GM12878 (cell line): ENCODE measurements around the gene SLC38A1. TPM values are rescaled to one million over a fixed set of nuclear protein-coding genes. Genes with fewer than 3 reads are reported as not detected.

Experiments
- ATAC-seq: fragments of 200-7000 bp; cut with Tn5 transposase; 3 replicates; pipeline ENCODE4 v1.9.1; 2020; ENCODE audit warnings: mild to moderate bottlenecking, moderate library complexity
- BruUV-seq: library from RNA; stranded (reverse); fragments of 400-500 nt; replicated peaks from 2 replicates; lab custom pipeline; 2021; lab: Mats Ljungman, UMichigan
- CTCF ChIA-PET: fragments of 300-600 bp; sonication (Branson Sonifier 250); formaldehyde crosslinking; extraction: SDS; loops from one replicate; lab custom pipeline; 2021; ENCODE audit warnings: inconsistent platforms; lab: Yijun Ruan, JAX
- POLR2A ChIA-PET: fragments of 350-600 bp; formaldehyde crosslinking; extraction: SDS; loops from one replicate; lab custom pipeline; 2021; ENCODE audit warnings: inconsistent platforms; lab: Charles Lee
- RAD21 ChIA-PET: fragments of 300-600 bp; sonication (Branson Sonifier 250); formaldehyde crosslinking; loops from one replicate; lab custom pipeline; 2023; ENCODE audit warnings: antibody characterized with exemption; ENCODE audit not compliant: unreplicated experiment; lab: Charles Lee
- SMC1A ChIA-PET: fragments of 300-600 bp; sonication (Branson Sonifier 250); formaldehyde crosslinking; loops from one replicate; lab custom pipeline; 2023; ENCODE audit not compliant: unreplicated experiment, uncharacterized antibody; lab: Charles Lee
- DNase-seq: peaks from one replicate; pipeline ENCODE4 v3.0.0-alpha.2; 2011; ENCODE audit warnings: low read depth, low spot score
- FAIRE-seq: peaks from 3 replicates; lab custom pipeline; 2011; peaks lifted over from hg19 to GRCh38; lab: Jason Lieb, UNC
- H2AFZ ChIP-seq: 2 replicates; pipeline ENCODE4 v1.6.0; 2011; ENCODE audit warnings: low read depth, low read length, control low read depth; ENCODE audit not compliant: control insufficient read depth
- H3K27ac ChIP-seq: 2 replicates; pipeline ENCODE4 v1.5.1; 2011; ENCODE audit warnings: control low read depth; ENCODE audit not compliant: control insufficient read depth, insufficient read depth
- H3K27me3 ChIP-seq, 2 experiments: replicated peaks in 1 of 2; 2 replicates each; pipeline versions ENCODE4 v1.6.0 to v1.6.1; 2011; ENCODE audit warnings: low read length in 1 of 2; ENCODE audit not compliant: control insufficient read depth in 2 of 2, insufficient read depth in 2 of 2
- H3K36me3 ChIP-seq, 2 experiments: 2 replicates each; pipeline ENCODE4 v1.5.1; 2011; ENCODE audit warnings: low read length in 1 of 2; ENCODE audit not compliant: control insufficient read depth in 2 of 2, insufficient read depth in 2 of 2
- H3K4me1 ChIP-seq: 2 replicates; pipeline ENCODE4 v1.6.1; 2011; ENCODE audit warnings: mild to moderate bottlenecking, low read length, moderate library complexity, mixed read lengths; ENCODE audit not compliant: control insufficient read depth, insufficient read depth
- H3K4me2 ChIP-seq: 2 replicates; pipeline ENCODE4 v1.6.0; 2011; ENCODE audit warnings: control low read depth; ENCODE audit not compliant: control insufficient read depth, insufficient read depth
- H3K4me3 ChIP-seq: fragments of 200-600 bp; sonication (generic); 2 replicates; pipeline ENCODE4 v1.5.1; 2016
- H3K79me2 ChIP-seq: 2 replicates; pipeline ENCODE4 v1.6.0; 2011; ENCODE audit warnings: low read length; ENCODE audit not compliant: control insufficient read depth, insufficient read depth
- H3K9ac ChIP-seq: 2 replicates; pipeline ENCODE4 v1.8.0; 2011; ENCODE audit warnings: low read length, control low read depth, mixed read lengths; ENCODE audit not compliant: control insufficient read depth, insufficient read depth
- H3K9me3 ChIP-seq: replicated peaks from 3 replicates; pipeline ENCODE4 v1.5.1; 2011; ENCODE audit warnings: mild to moderate bottlenecking, low read length; ENCODE audit not compliant: control insufficient read depth, insufficient read depth
- H4K20me1 ChIP-seq: 2 replicates; pipeline ENCODE4 v1.6.0; 2011; ENCODE audit not compliant: control insufficient read depth, insufficient read depth
- BCL11A ChIP-seq: IDR thresholded peaks from 2 replicates; pipeline ENCODE4 v1.6.1; 2011; ENCODE audit warnings: low read depth, low read length
- CBFB ChIP-seq: IDR thresholded peaks from 2 replicates; pipeline ENCODE4 v1.6.1; 2016; ENCODE audit warnings: antibody characterized with exemption, low read depth
- CUX1 ChIP-seq: IDR thresholded peaks from 2 replicates; pipeline ENCODE4 v1.6.1; 2012; ENCODE audit warnings: improper control_type of control experiment, low read depth, low read length; ENCODE audit not compliant: insufficient replicate concordance
- IKZF1 ChIP-seq: fragments of 450-650 bp; conservative IDR thresholded peaks from 2 replicates; pipeline ENCODE4 v1.6.1; 2017; ENCODE audit warnings: antibody characterized with exemption, mild to moderate bottlenecking
- IKZF2 ChIP-seq, 2 experiments: fragments of 450-650 bp; IDR thresholded peaks; 2 replicates each; pipeline ENCODE4 v1.6.1; 2017; ENCODE audit warnings: mild to moderate bottlenecking in 2 of 2, moderate library complexity in 2 of 2
- LARP7 ChIP-seq: fragments of 450-650 bp; IDR thresholded peaks from 2 replicates; pipeline ENCODE4 v1.6.1; 2017; ENCODE audit warnings: mild to moderate bottlenecking
- MTA2 ChIP-seq: fragments of 450-650 bp; IDR thresholded peaks from 2 replicates; pipeline ENCODE4 v1.6.1; 2016; ENCODE audit warnings: low read depth, mild to moderate bottlenecking, moderate library complexity
- RELB ChIP-seq: fragments of 450-650 bp; IDR thresholded peaks from 2 replicates; pipeline ENCODE4 v1.6.1; 2017; ENCODE audit warnings: low read depth, mild to moderate bottlenecking, moderate library complexity
- RUNX3 ChIP-seq: IDR thresholded peaks from 2 replicates; pipeline ENCODE4 v1.6.1; 2012; ENCODE audit warnings: low read length, inconsistent platforms
- SMARCA5 ChIP-seq: fragments of 450-650 bp; IDR thresholded peaks from 2 replicates; pipeline ENCODE4 v1.6.1; 2017; ENCODE audit warnings: mild to moderate bottlenecking
- SMC3 ChIP-seq: IDR thresholded peaks from 2 replicates; pipeline ENCODE4 v1.6.1; 2011; ENCODE audit warnings: low read length, improper control_type of control experiment, borderline replicate concordance
- SPI1 ChIP-seq: IDR thresholded peaks from 2 replicates; pipeline ENCODE4 v1.6.1; 2011; ENCODE audit warnings: low read depth, mild to moderate bottlenecking, low read length, moderate library complexity, borderline replicate concordance; ENCODE audit not compliant: insufficient read depth
- WGBS: methylation state at CpG from one replicate; pipeline ENCODE4 v1.1.6; 2016; ENCODE audit warnings: low lambda C conversion rate; ENCODE audit not compliant: insufficient replicate concordance, insufficient coverage; ENCODE audit errors: missing lambda C conversion rate; 5-methylcytosine and 5-hydroxymethylcytosine counted together
- in situ Hi-C: fragments of 300-500 bp; cut with MboI; formaldehyde crosslinking; loops from 9 replicates; pipeline ENCODE4 v1.14.3; 2018; ENCODE audit warnings: mixed read lengths
- intact Hi-C: fragments of 100-400 bp; cut with micrococcal nuclease; formaldehyde crosslinking; loops from one replicate; pipeline ENCODE4 v1.14.2; 2022; ENCODE audit not compliant: unreplicated experiment
- polyA plus RNA-seq, 11 experiments: library from polyadenylated mRNA; depleted of rRNA in 4 of 11; unstranded in 6 of 11; stranded (reverse) in 5 of 11; fragments of >200 nt; fragmentation: Nextera tagmentation in 4 of 11; fragmentation: Illumina TruSeq in 1 of 11; extraction: Ambion mirVana in 4 of 11; extraction: Trizol in 1 of 11; gene quantifications; 1 replicate in 1 of 11; 2 replicates in 10 of 11; pipeline versions ENCODE4 v1.2.1 to v1.2.3, GENCODE V29; 2011 to 2016; ENCODE audit warnings: inconsistent platforms in 2 of 11, missing spikeins in 2 of 11, low read depth in 1 of 11
- total RNA-seq, 4 experiments: library from RNA; depleted of rRNA in 3 of 4; stranded (reverse); fragments of >200 nt in 3 of 4; fragmentation: Illumina TruSeq in 1 of 4; extraction: Trizol in 1 of 4; gene quantifications; 2 replicates each; pipeline versions ENCODE4 v1.2.1 to v1.2.3, GENCODE V29; 2013 to 2021

The SLC38A1 gene
- total and polyA plus RNA-seq, 10 of the 15 experiments (the other 5 are each of a cell fraction or from before 2014, with no cell fraction given): 38.1 to 191 (median 144) TPM

GRCh38 chr12:46177025-46177424 is 91.8 kb downstream of the SLC38A1 start:
- Histone ChIP-seq H3K9me3 (no peaks in the 10 kb centered on the region), H3K27ac (peak overlapping the region; percentile 55), H3K36me3 (no peaks in the 10 kb centered on the region), H3K27me3 (no peaks in the 10 kb centered on the region), H3K4me1 (peaks cover 34% of the 10 kb centered on the region), H4K20me1 (no peaks in the 10 kb centered on the region), H2AFZ (no peak overlapping the region), H3K4me2 (no peak overlapping the region; the same call in 1 of the 2 replicates), H3K79me2 (no peaks in the 10 kb centered on the region), H3K4me3 (peak overlapping the region; percentile 49; the same call in 1 of the 2 replicates), H3K9ac (no peak overlapping the region)
- ATAC-seq: peak; percentile 45
- TF ChIP-seq RELB (peak; percentile 53; the same call in 1 of the 2 replicates), RUNX3 (0 out of 2 replicates have a peak, but pooled peaks have one; percentile 14), BCL11A (peak; percentile 29; the same call in 1 of the 2 replicates), SPI1 (peak; percentile 62; the same call in 1 of the 2 replicates), LARP7 (no peak), IKZF1 (peak; percentile 35), CUX1 (peak; percentile 23), MTA2 (peak; percentile 70), SMARCA5 (no peak), SMC3 (no peak), CBFB (no peak), IKZF2 (IDR thresholded peaks at IDR 0.05) (peak; percentile 57 to 64; a peak in 3 of 4 replicates)
- ChIA-PET SMC1A (interaction anchor here (0.8 to 16.4 kb wide), 20 partner anchors 8 to 210 kb away, joined by 3 to 377 read pairs (median 4); partner anchors contain the start of gene SLC38A1), POLR2A (interaction anchor here (0.6 to 7.9 kb wide), 14 partner anchors 8 to 1640 kb away, joined by 3 to 95 read pairs (median 3); no protein-coding TSS in a partner anchor), CTCF (interaction anchor here (0.7 to 4.0 kb wide), 14 partner anchors 11 to 437 kb away, joined by 3 to 30 read pairs (median 4); no protein-coding TSS in a partner anchor), RAD21 (interaction anchor here (0.7 to 8.6 kb wide), 18 partner anchors 9 to 216 kb away, joined by 3 to 126 read pairs (median 5); partner anchors contain the start of gene SLC38A1)
- intact Hi-C loops: no loop called here
- peak; percentile 56 for DNase-seq
- BruUV-seq: no TSS peak
- in situ Hi-C loops: no loop called here
- no peak for FAIRE-seq
- WGBS: 44% methylated on average over 3 of the region's 3 CpGs
